ENCODE results near the gene CSHL1. TPM values are rescaled to one million over a fixed set of nuclear protein-coding genes. Genes with fewer than 3 reads are reported as not detected.
"Not testable (repeated sequence)": the region's sequence is repeated elsewhere in the genome, so short reads cannot be mapped to it uniquely, and the experiment has no call there.

CSHL1 gene
- total and polyA plus RNA-seq, 2 donors from 2014 or later: not detected

DNA sequence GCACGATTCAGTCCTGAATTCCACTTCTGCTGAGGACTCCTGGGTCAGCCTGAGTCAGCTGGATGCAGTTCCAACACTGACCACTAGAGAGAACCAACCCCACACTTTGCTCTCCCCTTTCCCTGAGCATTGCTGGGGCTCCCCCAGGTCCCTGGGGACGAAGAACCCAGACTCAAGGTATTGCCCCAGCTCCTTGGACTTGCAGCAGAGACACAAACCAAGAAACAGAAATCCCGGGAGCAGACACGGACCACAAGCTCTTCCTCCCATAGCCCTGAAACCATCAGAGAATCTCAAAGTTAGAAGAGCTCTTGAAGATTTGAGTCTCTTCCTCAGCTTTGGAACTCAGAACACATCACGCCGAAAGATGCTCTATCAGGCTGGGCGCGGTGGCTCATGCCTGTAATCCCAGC lies 8.3 kb upstream of the CSHL1 start:
- TF ChIP-seq, protein P1, sequence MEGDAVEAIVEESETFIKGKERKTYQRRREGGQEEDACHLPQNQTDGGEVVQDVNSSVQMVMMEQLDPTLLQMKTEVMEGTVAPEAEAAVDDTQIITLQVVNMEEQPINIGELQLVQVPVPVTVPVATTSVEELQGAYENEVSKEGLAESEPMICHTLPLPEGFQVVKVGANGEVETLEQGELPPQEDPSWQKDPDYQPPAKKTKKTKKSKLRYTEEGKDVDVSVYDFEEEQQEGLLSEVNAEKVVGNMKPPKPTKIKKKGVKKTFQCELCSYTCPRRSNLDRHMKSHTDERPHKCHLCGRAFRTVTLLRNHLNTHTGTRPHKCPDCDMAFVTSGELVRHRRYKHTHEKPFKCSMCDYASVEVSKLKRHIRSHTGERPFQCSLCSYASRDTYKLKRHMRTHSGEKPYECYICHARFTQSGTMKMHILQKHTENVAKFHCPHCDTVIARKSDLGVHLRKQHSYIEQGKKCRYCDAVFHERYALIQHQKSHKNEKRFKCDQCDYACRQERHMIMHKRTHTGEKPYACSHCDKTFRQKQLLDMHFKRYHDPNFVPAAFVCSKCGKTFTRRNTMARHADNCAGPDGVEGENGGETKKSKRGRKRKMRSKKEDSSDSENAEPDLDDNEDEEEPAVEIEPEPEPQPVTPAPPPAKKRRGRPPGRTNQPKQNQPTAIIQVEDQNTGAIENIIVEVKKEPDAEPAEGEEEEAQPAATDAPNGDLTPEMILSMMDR (IDR thresholded peaks at IDR 0.05; ENCODE audit: borderline replicate concordance, extremely low read depth, insufficient read depth): peak; percentile 93
- DNase-seq: peak in 4 of 5 donors; percentile 47 to 67 (median 56)
- Histone ChIP-seq H3K9me3 (ENCODE audit: control insufficient read depth in 2 of 3, insufficient read depth in 1 of 3, low read length in 3 of 3) (no peaks in the 10 kb centered on the region), H3K27me3 (ENCODE audit: control insufficient read depth, insufficient read depth, low read length) (no peaks in the 10 kb centered on the region), H3K4me1 (ENCODE audit: control insufficient read depth in 2 of 3, insufficient read depth in 2 of 3, low read depth in 1 of 3, low read length in 3 of 3) (no peaks in the 10 kb centered on the region), H3K4me3 (ENCODE audit: low read length in 3 of 3) (no peak overlapping the region), H3K27ac (ENCODE audit: low read depth in 2 of 2, low read length in 2 of 2) (no peak overlapping the region), H3K9ac (ENCODE audit: low read length in 3 of 3) (no peak overlapping the region), H3K36me3 (ENCODE audit: control insufficient read depth in 2 of 3, insufficient read depth in 3 of 3, low read length in 3 of 3) (no peaks in the 10 kb centered on the region)
- no peak for FAIRE-seq
- intact Hi-C loops (cut with DNase I): loop anchor here (10.0 kb wide), 2 partner anchors 95 to 215 kb away; partner anchors contain the start of gene ERN1

DNA sequence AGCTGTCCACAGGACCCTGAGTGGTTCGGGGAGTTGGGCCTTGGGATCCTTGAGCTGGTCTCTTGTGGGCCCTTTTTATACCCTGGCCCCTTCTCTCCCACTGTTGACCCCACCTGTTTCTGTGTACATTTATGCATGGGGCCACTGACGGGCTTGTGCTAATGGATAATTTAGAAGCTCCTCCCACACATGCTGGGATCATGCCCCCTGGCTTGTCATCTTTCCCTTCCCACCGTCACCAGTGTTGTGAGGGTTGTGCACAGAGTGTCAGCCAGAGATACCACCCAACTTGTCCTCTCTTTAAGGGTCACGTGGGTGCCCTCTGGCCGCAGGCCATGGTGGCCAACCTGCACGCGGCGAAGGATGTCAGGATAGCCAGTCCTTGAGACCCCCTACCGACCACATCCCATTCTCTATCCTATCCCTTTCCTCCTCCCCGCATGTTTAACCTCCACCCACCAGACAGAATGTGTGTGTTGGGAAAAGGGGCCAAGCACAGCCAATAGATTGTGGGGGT lies 7.8 kb upstream of the CSHL1 start, which contains the start of gene GH1:
TSS of gene GH1 (minus strand) at position 51 of the 517 bp plus-strand sequence. CDS start 63 bp downstream, outside the sequence.
- H3K9me3 ChIP-seq (ENCODE audit: control insufficient read depth in 2 of 3, insufficient read depth in 1 of 3, low read length in 3 of 3); H3K36me3 ChIP-seq (ENCODE audit: control insufficient read depth in 2 of 3, insufficient read depth in 3 of 3, low read length in 3 of 3); FAIRE-seq; H3K27me3 ChIP-seq (ENCODE audit: control insufficient read depth, insufficient read depth, low read length); H3K4me1 ChIP-seq (ENCODE audit: control insufficient read depth in 2 of 3, insufficient read depth in 2 of 3, low read depth in 1 of 3, low read length in 3 of 3); H3K4me3 ChIP-seq (ENCODE audit: low read length in 3 of 3); H3K27ac ChIP-seq (ENCODE audit: low read depth in 2 of 2, low read length in 2 of 2); H3K9ac ChIP-seq (ENCODE audit: low read length in 3 of 3): not testable (repeated sequence)
- intact Hi-C loops (cut with DNase I): loop anchor here (10.0 kb wide), 2 partner anchors 96 to 216 kb away; partner anchors contain the start of gene ERN1
- peak in 1 of 5 donors; percentile 56 for DNase-seq

DNA sequence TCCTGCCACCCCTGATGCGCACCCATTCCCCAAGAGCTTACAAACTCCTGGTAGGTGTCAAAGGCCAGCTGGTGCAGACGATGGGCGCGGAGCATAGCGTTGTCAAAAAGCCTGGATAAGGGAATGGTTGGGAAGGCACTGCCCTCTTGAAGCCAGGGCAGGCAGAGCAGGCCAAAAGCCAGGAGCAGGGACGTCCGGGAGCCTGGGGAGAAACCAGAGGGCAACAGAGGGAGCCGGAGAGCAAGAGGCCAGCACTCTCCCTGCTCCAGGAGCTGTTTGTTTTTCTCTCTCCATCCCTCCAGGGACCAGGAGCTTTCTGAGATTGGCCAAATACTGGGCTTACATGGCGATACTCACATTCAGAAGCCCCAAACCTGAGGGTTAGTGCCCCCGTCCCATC lies 7.2 kb upstream of the CSHL1 start:
- no peaks in the 10 kb centered on the region for H3K9me3 ChIP-seq (ENCODE audit: control insufficient read depth in 2 of 3, insufficient read depth in 1 of 3, low read length in 3 of 3)
- TF ChIP-seq, protein P1 (IDR thresholded peaks at IDR 0.05; ENCODE audit: borderline replicate concordance, extremely low read depth, insufficient read depth): no peak
- no peak overlapping the region for H3K27ac ChIP-seq (ENCODE audit: low read depth in 2 of 2, low read length in 2 of 2)
- no peak overlapping the region for H3K4me3 ChIP-seq (ENCODE audit: low read length in 3 of 3)
- no peak overlapping the region for H3K9ac ChIP-seq (ENCODE audit: low read length in 3 of 3)
- H3K27me3 ChIP-seq (ENCODE audit: control insufficient read depth, insufficient read depth, low read length): no peaks in the 10 kb centered on the region
- H3K4me1 ChIP-seq (ENCODE audit: control insufficient read depth in 2 of 3, insufficient read depth in 2 of 3, low read depth in 1 of 3, low read length in 3 of 3): no peaks in the 10 kb centered on the region
- intact Hi-C loops (cut with DNase I): loop anchor here (10.0 kb wide), 2 partner anchors 96 to 216 kb away; partner anchors contain the start of gene ERN1
- no peaks in the 10 kb centered on the region for H3K36me3 ChIP-seq (ENCODE audit: control insufficient read depth in 2 of 3, insufficient read depth in 3 of 3, low read length in 3 of 3)
- DNase-seq (peak in 1 of 5 donors; percentile 41), FAIRE-seq (no peak)

DNA sequence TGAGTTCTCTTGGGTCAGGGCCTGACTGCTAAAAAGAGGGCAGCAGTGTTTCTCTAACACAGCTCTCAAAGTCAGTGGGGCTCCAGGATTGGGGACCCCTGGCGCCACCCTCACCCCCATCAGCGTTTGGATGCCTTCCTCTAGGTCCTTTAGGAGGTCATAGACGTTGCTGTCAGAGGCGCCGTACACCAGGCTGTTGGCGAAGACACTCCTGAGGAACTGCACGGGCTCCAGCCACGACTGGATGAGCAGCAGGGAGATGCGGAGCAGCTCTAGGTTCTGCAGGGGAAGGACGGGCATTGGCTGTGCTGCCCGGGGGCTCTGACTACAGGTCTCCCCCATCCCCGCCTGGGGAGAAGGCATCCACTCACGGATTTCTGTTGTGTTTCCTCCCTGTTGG lies 6.6 kb upstream of the CSHL1 start:
- Histone ChIP-seq H3K36me3 (ENCODE audit: control insufficient read depth in 2 of 3, insufficient read depth in 3 of 3, low read length in 3 of 3) (no peaks in the 10 kb centered on the region), H3K9ac (ENCODE audit: low read length in 3 of 3) (no peak overlapping the region), H3K27me3 (ENCODE audit: control insufficient read depth, insufficient read depth, low read length) (no peaks in the 10 kb centered on the region), H3K9me3 (ENCODE audit: control insufficient read depth in 2 of 3, insufficient read depth in 1 of 3, low read length in 3 of 3) (no peaks in the 10 kb centered on the region), H3K4me1 (ENCODE audit: control insufficient read depth in 2 of 3, insufficient read depth in 2 of 3, low read depth in 1 of 3, low read length in 3 of 3) (no peaks in the 10 kb centered on the region), H3K4me3 (ENCODE audit: low read length in 3 of 3) (no peak overlapping the region), H3K27ac (ENCODE audit: low read depth in 2 of 2, low read length in 2 of 2) (no peak overlapping the region)
- FAIRE-seq (no peak), DNase-seq (no peak)
- intact Hi-C loops (cut with DNase I): loop anchor here (10.0 kb wide), 2 partner anchors 97 to 217 kb away; partner anchors contain the start of gene ERN1
- TF ChIP-seq, protein P1 (IDR thresholded peaks at IDR 0.05; ENCODE audit: borderline replicate concordance, extremely low read depth, insufficient read depth): no peak

DNA sequence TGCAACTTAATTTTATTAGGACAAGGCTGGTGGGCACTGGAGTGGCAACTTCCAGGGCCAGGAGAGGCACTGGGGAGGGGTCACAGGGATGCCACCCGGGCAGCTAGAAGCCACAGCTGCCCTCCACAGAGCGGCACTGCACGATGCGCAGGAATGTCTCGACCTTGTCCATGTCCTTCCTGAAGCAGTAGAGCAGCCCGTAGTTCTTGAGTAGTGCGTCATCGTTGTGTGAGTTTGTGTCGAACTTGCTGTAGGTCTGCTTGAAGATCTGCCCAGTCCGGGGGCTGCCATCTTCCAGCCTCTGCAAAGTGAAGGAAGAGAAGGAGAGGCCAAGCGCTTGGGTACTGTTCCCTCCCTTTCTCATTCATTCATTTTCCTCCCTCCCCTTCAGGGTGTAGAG lies 6.1 kb upstream of the CSHL1 start:
- H3K9me3 ChIP-seq (ENCODE audit: control insufficient read depth in 2 of 3, insufficient read depth in 1 of 3, low read length in 3 of 3); H3K27me3 ChIP-seq (ENCODE audit: control insufficient read depth, insufficient read depth, low read length); H3K4me3 ChIP-seq (ENCODE audit: low read length in 3 of 3); H3K27ac ChIP-seq (ENCODE audit: low read depth in 2 of 2, low read length in 2 of 2); H3K9ac ChIP-seq (ENCODE audit: low read length in 3 of 3); DNase-seq; H3K4me1 ChIP-seq (ENCODE audit: control insufficient read depth in 2 of 3, insufficient read depth in 2 of 3, low read depth in 1 of 3, low read length in 3 of 3); H3K36me3 ChIP-seq (ENCODE audit: control insufficient read depth in 2 of 3, insufficient read depth in 3 of 3, low read length in 3 of 3); FAIRE-seq: not testable (repeated sequence)
- intact Hi-C loops (cut with DNase I): loop anchor here (10.0 kb wide), 2 partner anchors 98 to 218 kb away; partner anchors contain the start of gene ERN1

Measured in kidney (tissue), 14 donors.